ENCODE measurements around the gene VTN.
"Not testable (repeated sequence)": the region's sequence is repeated elsewhere in the genome, so short reads cannot be mapped to it uniquely, and the experiment has no call there.

Gene VTN

DNA sequence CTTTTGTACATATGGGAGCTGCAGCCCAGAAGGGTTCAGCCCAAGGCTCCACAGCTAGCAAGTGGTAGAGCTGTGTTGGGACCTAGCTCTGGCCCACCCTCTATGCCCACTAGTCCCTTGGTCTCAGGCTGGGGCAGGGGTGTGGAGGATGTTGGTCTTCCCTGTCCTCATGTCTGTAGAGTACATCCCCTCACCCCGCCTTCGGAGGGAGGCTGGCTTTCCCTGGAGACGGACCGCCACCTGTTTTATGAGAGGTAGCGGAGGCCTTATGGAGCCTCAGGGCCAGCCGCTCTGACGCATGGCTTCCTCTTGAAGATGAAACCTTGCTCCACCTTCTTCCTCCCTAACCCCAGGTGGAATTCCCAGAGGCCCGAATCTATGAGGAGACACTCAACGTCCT, 26.1 kb downstream of the VTN start:
- in situ Hi-C loops (cut with MboI; ENCODE audit: low sequenced_read_pairs): no loop called here

DNA sequence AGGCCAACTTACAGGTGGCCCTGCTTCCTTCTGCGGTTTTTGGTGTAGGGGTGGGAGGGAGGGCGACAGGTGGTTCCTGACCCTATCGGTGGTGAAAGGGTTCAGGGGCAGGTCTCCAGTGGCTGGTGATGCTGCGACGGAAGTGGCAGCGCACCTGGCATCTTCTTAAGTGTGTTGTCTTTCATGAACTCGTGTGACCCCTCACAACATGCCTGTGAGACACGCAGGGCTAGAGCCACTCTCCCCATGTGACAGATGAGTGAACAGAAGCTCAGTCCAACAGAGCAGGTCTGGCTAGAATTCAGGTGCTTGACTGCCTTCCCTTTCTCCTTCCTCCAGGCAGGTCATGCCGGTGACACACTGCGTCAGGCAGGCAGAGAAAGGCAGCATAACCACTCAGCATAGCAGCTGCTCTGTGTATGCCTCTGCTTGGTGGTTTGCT, 26.6 kb downstream of the VTN start:
- in situ Hi-C loops (cut with MboI; ENCODE audit: low sequenced_read_pairs): no loop called here

DNA sequence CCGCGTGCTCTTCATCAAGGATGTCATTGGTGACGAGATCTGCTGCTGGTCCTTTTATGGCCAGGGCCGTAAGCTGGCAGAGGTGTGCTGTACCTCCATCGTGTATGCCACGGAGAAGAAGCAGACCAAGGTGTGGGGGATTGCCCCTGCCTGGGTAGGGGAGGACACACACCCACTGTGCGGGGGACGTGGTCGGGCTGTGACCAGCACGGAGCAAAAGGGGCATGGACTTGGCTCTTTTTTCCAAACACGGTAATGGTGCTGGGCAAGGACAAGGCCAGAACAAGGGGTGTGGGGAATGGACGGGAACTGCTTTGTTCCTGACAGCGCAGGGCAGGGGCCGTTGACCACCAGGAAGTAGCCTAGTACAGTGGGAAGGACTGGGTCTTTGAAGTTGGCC, 27.8 kb downstream of the VTN start:
- in situ Hi-C loops (cut with MboI; ENCODE audit: low sequenced_read_pairs): no loop called here

DNA sequence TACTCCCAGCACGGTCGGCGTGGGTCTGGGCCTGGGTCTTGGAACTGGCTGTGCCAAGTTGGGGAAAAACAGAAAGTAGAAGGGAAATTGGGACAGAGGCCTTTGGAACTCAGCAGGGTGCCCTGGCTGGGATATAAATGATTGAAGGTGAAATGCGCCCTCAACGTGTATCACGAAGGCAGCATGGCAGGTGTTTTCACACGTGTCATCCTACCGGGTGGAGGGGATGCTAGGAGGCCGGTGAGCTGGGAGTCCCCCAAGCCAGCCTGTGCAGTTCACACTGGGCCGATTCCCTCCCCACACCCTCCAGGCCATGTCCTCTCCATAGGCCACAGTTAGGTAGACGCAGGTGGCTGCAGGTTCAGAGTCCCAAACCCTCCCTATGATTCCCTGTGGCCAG, 28.6 kb downstream of the VTN start:
- in situ Hi-C loops (cut with MboI; ENCODE audit: low sequenced_read_pairs): no loop called here

DNA sequence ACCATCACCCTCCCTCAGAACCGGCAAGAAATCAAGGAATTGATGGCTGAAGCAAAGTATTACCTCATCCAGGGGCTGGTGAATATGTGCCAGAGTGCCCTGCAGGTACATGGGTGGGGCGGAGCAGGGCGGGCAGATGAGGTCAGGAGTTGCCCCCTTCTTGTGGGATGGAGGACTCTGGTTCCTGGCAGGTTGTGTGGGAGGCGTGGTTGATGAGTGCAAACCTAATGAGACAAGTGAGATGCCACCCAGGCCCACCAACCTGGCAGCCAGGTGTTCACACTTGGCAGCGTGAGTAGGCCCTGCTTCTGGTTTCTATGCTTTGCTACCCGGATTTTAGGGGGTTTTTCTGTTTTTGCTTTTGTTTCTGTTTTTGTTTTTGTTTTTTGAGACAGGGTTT, 29.7 kb downstream of the VTN start:
- in situ Hi-C loops (cut with MboI; ENCODE audit: low sequenced_read_pairs): no loop called here

DNA sequence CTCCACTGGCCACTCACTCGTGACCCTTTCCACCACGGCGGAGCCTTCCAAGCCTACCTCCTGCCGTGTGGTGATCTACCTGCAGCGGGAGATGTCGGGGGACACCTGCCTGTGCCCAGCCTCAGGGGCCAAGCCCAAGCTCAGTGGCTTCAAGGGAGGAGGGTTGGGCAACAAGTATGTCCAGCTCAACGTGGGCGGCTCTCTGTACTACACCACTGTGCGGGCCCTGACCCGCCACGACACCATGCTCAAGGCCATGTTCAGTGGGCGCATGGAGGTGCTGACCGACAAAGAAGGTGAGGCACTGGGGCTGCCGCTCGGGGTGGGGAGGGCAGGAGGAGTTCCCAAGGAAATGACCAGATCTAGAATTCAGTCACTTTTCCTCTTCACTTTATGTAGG, 30.7 kb downstream of the VTN start:
- in situ Hi-C loops (cut with MboI; ENCODE audit: low sequenced_read_pairs): no loop called here

DNA sequence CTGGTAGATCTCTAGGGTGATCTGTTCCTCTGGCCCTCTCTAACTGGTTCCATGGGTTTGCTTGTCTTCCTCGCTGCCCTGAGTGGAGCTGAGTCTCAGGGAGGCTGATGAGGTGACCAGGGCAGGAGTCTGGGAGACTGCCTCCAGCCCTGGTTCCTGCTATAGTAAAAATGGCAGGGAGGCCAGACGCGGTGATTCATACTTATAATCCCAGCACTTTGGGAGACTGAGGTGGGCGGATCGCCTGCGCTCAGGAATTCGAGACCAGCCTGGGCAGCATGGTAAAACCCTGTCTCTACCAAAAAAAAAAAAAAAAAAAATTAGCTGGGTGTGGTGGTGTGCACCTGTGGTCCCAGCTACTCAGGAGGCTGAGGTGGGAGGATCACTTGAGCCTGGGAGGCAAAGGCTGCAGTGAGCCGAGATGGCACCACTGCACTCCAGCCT, 31.3 kb downstream of the VTN start:
- in situ Hi-C loops (cut with MboI; ENCODE audit: low sequenced_read_pairs): not testable (repeated sequence)

DNA sequence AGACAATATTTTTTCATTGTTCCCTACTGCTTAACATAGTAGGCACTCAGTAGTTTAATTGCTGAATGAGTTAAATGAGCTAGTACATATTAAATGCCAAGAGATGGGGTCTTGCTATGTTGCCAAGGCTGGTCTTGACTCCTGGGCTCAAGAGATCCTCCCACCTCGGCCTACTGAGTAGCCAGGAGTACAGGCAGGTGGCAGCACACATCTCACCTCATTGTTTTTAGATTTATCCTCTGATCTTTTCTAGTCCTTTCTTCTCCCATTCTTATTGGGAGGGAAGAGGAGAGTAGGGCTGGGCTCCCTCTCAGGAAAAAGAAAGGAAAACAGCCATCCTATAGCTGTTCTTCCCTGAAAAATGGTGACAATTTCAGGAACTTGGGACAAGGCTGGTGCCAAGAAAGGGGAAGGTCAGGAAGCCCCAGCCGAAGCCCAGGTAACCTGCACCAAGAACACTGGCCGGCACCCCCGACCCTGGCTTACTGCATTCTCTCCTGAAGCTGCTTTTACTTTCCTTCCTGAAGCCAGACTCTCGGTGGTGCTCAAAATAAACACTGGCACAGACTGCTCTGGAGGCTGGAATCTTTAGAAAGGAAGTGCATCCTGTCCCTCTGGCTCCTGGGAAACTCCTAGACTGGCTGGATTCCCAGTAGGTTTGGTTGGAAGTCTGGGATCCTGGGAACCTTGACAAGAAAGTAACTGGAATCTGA, 31.9 kb downstream of the VTN start:
- in situ Hi-C loops (cut with MboI; ENCODE audit: low sequenced_read_pairs): no loop called here

DNA sequence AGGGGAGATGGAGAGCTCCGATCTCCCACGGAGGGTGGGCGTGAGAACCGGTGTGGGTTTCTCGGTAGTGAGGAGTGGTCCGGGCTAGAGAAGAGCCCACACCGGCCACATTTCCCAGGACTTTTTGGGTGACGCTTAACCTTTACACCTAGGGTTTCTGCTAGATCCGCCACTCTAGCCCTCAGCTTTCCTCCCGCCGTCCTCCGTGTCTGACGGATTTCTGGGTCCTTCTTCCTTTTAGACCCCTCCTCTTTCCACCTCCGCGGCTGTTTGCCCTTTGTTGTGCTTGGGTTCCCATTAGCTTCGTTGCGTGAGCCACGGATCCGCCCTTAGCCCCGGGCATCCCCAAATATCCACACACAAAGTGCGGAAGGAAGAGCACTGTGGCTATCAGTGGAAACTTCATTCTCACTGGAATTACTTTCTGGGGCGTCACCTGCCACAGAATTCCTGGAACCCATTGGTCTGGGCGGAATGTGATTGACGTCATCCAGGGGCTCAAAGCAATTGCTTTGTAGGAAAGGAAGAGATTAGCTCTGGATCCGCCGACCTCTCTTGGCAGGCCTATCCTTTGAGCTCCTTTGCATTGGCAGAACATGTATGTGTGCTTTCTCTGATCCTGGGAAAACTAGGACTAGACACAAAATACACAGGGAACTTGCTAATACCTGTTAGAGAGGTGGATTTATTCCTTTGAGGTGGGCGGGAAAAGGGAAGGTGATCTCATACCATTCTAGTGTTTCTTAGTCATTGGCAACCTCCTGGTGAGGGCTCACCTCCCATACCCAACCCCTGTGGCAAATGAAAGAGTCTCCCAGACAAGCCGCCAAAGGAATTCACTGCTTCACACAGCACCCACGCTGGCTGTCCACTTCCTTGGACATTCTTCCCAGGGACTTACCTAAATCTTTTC, 33.9 kb downstream of the VTN start:
- in situ Hi-C loops (cut with MboI; ENCODE audit: low sequenced_read_pairs): no loop called here

DNA sequence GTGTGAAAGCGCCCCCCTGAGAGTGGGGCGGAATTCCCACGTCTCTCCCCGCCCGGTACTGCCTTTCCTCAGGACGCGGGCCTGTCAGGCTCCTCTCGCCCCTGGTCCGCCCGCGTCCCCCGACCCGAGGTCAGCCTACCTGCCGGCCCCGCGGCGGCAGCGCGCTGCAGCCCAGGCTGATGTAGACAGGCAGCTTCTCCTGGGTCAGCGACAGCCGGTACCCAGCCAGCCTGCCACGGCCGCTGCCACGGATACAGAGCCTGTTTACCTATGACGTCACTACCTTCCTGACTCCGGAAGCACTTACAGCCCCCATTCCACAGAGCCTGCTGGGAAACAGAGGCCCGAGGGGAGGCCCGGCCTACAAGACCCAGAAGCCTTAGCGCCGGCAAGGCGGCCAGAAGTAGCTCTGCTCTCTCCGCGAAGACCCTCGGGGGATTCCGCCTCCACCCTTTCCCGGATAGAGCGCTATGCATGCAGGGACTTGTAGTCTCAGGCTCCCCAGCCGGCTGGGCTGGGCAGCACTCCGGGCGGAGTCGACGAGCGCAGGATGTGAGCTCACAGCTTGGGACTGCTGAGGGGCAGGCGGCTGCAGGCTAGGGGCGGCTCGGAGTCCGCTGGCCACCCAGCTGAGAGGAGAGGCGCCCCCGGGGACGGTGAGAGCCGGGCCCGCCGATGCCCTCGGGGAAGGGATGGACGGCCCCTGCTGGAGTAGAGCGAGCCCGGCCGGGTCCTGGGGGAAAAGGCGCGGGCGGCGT, 34.7 kb downstream of the VTN start, which contains the start of the genes IFT20 and TNFAIP1:
TSS of gene IFT20 (minus strand) at position 272 of the 758 bp plus-strand sequence. CDS start 3,487 bp downstream, outside the sequence.
TSS of gene TNFAIP1 (plus strand) at position 561 of the 758 bp plus-strand sequence. CDS start 3,761 bp downstream, outside the sequence.
- in situ Hi-C loops (cut with MboI; ENCODE audit: low sequenced_read_pairs): no loop called here

DNA sequence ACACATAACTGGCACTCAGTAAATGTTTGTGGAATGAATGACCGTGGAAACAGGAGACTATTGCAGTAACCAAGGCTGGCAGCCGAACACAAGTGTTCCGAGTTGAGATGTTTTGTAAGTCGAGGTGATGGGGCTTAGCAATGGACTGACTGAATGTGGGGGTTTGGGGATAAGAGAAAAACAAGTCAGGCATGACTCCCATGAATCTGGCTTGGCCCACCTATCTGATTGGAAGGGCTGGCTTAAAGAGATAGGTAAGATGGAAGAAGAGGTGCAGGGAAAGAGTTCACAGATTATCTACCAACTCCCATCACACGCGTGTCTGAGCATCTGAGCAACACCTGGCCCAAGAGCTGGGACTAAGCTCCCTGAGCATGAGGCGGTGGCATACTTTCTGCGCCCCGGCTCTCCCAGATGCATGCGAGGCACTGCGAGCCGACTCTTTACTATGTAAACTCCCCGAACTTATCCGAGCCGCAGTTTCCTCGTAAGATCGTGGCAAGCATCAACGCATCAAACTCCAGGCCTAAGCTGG, 35.4 kb downstream of the VTN start:
- in situ Hi-C loops (cut with MboI; ENCODE audit: low sequenced_read_pairs): no loop called here

DNA sequence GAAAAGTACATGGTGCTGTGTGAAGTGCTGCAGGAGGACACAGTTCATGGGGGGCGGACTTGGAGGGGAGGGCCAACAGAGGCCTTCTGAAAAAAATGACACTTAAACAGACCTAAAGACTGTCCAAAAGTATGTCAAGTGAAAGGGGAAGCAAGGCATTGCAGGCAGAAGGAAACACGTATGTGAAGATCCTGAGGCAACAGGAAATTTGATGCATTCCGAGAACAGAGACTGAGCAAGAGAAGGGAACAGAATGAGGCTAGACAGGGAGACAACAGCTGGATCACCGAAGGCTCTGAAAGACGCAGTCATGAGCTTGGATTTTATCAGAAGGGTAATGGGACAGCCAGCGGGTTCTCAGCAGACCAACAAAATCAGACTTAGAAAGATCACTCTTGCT, 35.9 kb downstream of the VTN start:
- in situ Hi-C loops (cut with MboI; ENCODE audit: low sequenced_read_pairs): no loop called here

DNA sequence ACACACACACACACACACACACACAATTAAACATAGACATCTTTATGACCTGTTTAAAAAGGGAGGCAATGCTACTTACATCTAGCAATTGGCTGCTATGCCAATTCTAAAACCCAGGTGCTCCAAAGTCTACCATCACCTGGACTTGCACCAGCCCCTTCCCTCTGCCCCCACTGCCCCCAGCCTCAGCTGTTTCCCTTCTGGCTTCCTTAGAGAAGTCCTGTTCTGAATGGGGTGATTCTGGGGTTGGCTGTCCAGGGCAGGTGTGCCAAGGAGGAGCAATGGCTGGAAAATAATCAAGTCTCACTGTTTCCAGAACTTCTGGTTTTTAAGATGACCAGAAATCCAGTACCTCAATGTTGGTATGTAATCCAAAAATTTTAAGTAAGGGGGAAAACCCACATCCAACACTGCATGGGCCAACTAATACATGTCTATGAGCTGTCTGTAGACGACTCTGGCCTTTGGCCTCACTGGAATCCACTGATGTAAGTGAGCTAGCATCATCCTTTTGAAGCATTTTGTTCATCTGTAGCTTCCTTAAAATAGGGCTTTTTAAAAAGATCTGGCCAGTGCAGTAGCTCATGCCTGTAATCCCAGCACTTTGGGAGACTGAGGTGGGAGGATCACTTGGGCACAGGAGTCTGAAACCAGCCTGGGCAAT, 36.9 kb downstream of the VTN start:
- in situ Hi-C loops (cut with MboI; ENCODE audit: low sequenced_read_pairs): no loop called here

DNA sequence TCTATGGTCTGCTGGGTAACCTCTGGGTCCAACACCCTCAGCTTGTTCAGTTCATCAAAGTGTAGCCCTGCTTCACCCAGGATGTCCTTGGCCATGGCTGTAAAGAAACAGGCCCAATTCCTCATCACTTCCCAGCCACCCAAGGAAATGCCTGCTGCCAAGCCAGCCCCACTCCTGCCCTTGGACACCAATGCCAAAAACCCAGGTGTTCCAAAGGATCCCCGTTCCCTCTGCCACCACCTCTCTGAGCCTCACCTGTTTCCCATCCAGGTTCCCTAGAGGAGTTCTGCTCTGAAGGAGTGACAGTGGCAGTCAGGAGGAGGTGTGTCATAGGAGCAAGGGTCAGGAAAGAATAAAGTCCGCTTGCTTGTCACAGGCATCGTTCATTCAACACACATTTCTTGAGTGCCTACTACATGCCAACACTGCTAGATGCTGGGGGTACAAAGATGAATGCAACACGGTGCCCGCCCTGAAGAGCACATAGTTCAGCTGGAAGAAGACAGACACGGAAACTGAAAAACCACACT, 38.2 kb downstream of the VTN start:
- in situ Hi-C loops (cut with MboI; ENCODE audit: low sequenced_read_pairs): no loop called here

DNA sequence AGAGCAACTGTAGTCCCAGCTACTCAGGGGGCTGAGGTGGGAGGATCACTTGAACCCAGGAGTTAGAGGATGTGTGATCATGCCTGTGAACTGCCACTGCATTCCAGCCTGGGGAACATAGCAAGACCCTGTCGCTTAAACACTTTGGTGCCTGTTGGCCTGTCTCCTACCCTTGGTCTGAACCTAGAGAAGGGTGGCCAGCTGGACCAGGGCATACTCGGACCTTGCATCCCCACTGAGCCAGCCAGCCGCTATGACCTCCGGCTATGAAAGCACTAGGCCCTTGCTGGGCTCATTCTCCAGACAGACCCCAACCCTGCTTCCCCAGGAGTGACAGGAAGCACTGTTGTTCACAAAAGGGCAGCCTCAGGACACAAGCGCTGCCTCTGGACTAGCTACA, 39.4 kb downstream of the VTN start:
- in situ Hi-C loops (cut with MboI; ENCODE audit: low sequenced_read_pairs): no loop called here

DNA sequence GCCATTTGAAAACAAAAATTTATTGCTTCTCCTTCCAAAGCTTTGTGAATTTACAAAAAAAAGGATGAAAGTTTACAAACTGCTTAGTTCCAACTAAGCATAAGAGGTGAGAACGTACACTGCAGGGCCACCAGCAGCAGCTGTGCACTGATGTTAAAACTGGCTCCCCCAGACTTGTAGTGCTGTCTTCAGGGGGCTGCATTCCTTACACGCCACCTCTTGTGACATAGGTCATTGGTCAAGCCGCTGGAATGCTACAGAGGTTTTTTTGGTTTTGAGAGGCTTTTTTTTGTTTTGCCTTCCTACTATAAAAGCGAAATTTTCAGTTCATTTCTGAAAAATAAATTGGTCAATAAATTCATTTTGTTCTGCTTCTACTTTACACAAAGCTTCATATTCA, 41.8 kb downstream of the VTN start:
- in situ Hi-C loops (cut with MboI; ENCODE audit: low sequenced_read_pairs): no loop called here

DNA sequence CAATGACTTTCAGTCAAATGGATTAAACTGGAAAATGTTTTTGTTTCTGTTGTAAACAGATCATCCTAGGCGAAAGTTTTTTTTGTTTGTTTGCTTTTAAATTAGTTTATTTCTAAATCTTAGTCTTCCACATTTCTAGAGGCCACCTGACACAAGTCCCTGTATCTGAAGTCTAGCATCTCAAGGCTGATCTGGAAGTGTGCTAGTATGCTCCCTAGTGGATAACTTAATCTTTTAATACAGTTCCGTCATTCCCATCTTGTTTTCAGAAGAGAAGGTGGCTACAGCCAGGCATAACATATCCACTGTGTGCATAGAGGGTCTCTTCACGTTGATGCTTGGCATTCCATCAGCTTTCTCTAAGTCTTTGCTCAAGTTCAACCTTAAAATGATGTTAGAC, 42.4 kb downstream of the VTN start:
- in situ Hi-C loops (cut with MboI; ENCODE audit: low sequenced_read_pairs): no loop called here

DNA sequence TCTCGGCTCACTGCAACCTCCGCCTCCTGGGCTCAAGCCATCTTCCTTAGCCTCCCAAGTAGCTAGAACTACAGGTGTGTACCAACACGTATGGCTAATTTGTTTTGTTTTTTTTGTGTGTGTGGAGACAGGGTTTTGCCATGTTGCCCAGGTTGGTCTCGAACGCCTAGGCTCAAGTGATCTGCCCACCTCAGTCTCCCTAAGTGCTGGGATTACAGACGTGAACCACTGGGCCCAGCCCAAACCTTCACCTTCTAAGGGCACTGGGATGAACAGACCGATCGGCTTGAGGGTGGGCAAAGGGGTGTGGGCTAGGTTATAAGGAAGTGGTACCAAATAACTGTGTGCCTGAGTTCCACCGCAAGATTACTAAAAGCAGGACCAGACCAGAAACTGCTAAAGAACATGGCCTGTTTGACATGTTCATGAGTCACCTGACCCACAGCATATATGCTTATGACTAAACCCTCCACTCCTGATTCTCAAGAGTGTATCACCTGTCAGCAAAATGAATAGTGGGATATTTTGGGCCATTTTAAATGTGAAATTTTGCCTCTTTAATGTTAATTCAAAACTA, 43.0 kb downstream of the VTN start:
- in situ Hi-C loops (cut with MboI; ENCODE audit: low sequenced_read_pairs): no loop called here

DNA sequence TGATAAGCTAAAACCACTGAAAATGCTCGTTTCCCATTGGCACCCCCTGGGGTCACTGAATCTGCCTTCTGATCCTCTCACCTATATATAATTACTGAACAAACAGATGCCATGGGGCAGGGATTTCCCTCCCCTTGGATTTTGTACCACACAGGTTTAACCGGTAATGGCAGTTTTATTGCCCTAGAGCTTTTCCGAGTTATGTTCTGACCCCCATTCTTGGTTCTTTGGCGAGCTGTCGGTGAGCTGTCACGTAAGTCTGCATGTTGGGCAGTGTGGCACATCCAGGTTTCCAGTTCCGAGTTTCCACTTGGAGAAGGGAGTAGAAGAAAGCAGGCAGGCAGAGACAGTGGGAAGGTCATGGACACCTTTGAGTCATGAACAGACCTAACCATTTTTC, 44.0 kb downstream of the VTN start:
- in situ Hi-C loops (cut with MboI; ENCODE audit: low sequenced_read_pairs): no loop called here

DNA sequence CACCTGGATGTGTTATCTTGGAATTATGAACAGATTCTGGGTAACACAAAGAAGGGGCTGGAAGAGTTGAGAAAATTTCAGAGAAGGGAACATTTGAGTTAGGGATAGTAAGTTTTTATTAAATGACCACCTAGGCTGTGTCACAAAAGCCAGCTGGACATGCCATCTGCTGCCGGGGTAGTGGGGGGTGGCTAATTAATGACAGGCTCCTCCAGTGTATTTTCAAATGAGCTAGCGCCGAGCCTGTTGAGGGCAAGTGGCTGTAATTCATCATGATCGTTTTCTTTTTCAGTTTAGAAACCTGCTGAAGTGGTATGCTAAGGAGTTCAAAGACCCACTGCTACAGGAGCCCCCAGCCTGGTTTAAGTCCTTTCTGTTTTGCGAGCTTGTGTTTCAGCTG, 44.9 kb downstream of the VTN start:
- in situ Hi-C loops (cut with MboI; ENCODE audit: low sequenced_read_pairs): no loop called here
